Glomerular visceral epithelial cell (primary cell): Measurements from ENCODE around the gene SH3RF2.
A peak's percentile ranks its signal among the peaks of the same experiment; 100 is the strongest.

ENCODE experiments used
- DNase-seq: peaks from one replicate; pipeline ENCODE4 v3.0.0-alpha.2; 2016; ENCODE audit errors: extremely low spot score

SH3RF2 gene

GRCh38 chr5:145922059-145922458, 14.3 kb upstream of the SH3RF2 start:
- DNase-seq: no peak

DNA sequence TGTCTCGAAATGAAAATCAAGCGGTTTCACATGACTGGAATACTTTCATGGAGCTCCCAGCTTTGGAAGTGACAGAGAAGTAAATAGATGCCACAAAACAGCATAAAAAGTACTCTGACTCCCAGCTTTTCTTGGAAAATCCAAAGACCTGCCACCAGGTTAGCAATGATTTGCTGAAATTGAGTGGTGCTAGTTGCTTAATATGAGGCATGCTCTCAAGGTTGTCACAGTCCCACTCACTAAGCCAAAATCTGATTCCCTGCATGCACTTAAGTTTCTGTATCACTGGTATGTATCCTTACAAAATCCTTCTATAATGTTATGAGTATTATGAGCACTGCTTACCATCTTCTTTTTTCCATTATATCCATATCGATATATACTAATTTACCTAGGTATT, 13.0 kb upstream of the SH3RF2 start:
- no peak for DNase-seq

DNA sequence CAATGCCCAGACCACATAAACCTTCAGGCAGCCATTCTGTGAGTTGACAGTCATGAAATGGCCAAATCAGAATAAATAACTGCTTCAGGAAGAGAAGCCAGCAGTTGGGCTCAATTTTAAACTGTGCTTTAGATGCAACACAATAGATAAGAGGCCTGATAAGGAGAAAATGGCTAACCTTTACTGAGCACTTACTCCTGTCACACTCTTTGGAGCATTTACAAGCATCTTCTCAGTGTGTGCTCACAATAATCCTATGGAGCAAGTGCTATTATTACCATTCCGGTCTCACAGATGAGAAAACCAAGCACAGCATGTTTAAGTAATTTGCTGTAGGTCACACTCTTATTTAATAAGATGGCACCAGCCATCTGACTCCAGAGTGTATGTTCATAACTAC, 11.5 kb upstream of the SH3RF2 start:
- DNase-seq: no peak

DNA sequence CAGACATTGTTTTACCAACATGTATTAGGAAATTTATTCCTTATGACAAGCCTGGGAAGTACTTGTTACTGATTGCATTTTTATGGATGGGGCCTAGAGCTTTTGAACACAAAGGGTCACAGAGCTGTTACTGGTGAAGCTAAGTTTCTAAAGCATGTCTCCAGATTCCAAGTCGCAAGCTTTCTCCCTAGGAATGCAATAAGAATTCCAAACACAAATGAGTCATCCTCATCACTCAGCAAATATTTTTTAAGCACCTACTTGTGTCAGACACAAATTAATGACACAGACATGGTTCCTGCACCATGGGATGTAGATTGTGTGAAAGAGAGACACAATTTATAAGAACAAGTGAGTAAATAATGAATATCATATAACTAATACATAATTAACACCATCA, 11.0 kb upstream of the SH3RF2 start:
- peak; percentile 80 for DNase-seq

DNA sequence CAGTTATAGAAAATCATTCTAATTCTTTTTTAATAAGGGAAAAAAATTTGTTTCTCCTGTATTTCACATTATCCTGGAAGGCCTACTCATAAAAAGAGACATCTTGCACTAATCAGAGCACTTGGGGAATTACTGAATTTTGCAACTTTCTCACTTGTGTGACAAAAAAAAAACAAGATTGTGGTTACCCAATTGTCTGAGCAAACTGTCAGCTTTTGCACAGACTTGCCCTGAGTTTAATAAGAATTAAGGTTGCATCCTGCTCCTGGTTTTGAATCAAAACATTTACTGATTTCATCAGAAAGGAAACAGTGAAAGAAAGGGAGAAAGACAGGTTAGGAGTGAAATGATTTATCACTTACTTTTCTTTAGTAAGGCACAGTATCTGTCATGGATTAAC, 10.6 kb upstream of the SH3RF2 start:
- peak; percentile 59 for DNase-seq

DNA sequence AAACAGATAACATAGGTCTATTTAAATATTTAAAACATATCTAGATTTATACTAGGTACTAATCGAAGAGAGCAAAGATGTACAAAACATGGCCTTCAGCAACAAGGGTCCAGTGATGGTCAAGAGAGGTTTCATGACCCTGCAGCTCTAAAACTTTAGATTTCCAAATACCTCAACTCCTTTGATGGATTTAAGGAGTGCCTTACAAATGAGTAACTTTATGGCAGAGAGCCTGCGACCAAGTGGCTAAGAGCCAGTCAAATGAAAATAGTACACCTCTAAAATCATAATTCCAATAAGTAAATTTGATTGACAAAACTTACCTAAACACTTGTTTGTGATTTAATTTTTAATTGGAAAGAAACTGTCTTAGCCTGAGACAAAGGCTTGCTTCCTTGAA, 4.7 kb upstream of the SH3RF2 start:
- DNase-seq: no peak

GRCh38 chr5:145934276-145934675, 2.1 kb upstream of the SH3RF2 start:
- no peak for DNase-seq

GRCh38 chr5:145937432-145938250, 1.3 kb downstream of the SH3RF2 start:
- peak; percentile 80 for DNase-seq

GRCh38 chr5:145938776-145939539, 2.6 kb downstream of the SH3RF2 start:
- no peak for DNase-seq

GRCh38 chr5:145939540-145940065, 3.2 kb downstream of the SH3RF2 start:
- no peak for DNase-seq

- DNase-seq: no peak
Observed at GRCh38 chr5:145941096-145941447, 4.7 kb downstream of the SH3RF2 start.

DNA sequence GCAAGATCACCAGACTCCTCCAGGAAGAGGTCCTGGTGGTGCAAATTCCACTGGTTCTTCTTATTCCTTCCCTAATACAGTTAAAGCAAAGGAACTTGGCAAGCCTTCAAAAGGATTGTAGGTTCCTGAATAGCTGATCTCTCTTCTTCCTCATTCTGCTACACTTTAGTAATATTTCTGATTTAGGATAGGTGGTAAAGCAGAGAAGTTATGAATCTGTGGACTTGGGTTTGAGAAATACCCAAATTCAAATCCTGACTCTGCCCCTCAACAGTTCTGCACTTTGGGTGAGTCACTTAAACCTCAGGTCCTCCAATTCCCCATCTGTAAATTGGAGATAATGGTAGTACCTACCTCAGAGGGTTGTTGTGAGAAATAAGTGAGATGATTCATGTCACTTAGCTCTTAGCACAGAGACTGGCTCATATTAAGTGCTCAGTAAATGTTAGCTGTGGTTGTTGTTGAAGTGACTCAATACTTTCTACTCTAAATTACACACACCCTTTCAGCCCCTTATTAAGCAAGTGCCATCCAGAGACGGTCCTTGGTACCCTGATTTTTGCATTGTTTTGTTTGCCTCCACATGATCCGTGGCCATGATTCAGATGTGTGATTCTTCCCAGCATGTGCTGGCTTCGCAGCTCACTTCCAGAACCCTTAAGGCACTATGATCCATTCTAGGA, 5.2 kb downstream of the SH3RF2 start:
- peak; percentile 43 for DNase-seq

GRCh38 chr5:145942201-145942600, 5.8 kb downstream of the SH3RF2 start:
- DNase-seq: no peak

GRCh38 chr5:145942749-145943148, 6.4 kb downstream of the SH3RF2 start:
- DNase-seq: no peak

- DNase-seq: peak; percentile 56
Observed at GRCh38 chr5:145943674-145944121, 7.3 kb downstream of the SH3RF2 start.

DNA sequence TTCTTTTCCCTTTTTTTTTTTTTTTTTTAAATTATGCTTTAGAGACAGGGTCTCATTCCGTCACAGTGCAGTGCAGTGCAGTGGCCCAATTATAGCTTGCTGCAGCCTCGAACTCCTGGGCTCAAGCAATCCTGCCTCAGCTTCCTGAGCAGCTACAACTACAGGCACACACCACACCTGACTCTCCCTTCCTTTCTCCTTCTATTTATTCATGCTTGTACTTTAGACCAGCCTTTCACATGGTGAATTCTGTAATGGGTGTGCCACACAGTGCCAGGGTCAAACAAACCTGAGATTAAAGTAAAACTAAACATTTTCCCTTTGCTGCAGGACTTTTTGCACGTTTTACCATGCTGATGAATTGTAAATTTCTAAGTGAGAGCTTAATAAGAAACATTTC, 8.0 kb downstream of the SH3RF2 start:
- no peak for DNase-seq

GRCh38 chr5:145945620-145946111, 9.3 kb downstream of the SH3RF2 start:
- DNase-seq: no peak

DNA sequence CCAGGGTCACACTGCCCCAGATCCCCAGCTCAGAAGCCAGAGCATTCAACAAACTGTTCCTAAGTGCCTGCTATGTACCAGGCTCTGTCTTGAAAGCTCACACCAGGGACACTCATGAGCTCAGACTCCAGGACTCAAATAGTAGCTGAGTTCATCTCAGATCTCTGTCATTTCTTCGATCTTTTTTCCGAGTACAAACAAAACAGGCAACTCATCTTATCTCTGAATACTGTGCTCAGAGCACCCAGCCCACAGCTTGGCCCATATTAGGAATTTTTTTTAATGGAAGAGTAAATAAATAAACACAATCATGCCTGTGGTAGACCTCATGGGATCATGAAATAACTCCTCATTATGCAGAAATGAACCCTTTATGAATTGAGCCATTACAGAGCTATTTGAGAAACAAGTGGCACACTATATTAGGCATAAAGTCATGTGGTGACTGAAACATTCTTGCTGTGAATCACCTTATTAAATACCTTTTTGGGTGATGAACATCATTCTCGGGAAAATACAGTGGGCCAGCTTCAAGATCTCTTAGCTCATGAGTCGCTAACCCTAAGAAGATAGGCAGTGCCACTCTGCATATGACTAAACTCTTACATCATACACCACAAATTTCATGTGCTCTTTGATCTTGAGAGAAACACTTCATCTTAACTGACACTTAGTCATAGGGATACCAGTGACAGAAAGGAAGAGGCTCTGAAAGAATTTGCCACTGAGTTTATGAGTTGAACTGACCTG, 9.9 kb downstream of the SH3RF2 start:
- peak; percentile 87 for DNase-seq

GRCh38 chr5:145947581-145947980, 11.2 kb downstream of the SH3RF2 start:
- DNase-seq: no peak

GRCh38 chr5:145948047-145948446, 11.7 kb downstream of the SH3RF2 start:
- no peak for DNase-seq

- no peak for DNase-seq
Observed at GRCh38 chr5:145948921-145949320, 12.5 kb downstream of the SH3RF2 start.
